Fibroblast of lung (primary cell): Measurements from ENCODE around the gene CCDC127.

ENCODE experiments used
- EZH2 ChIP-seq: IDR thresholded peaks from 2 replicates; pipeline ENCODE4 v1.5.1; 2012; ENCODE audit warnings: low read length, control low read depth, mild to moderate bottlenecking; ENCODE audit errors: missing control alignments
- TF ChIP-seq, protein P1 (sequence below), 2 donors: IDR thresholded peaks in 1 of 2; conservative IDR thresholded peaks in 1 of 2; 1 replicate in 1 of 2; 2 replicates in 1 of 2; pipeline ENCODE4 v1.5.1; 2011 to 2012; ENCODE audit warnings: low read length in 2 of 2, control low read depth in 1 of 2, inconsistent platforms in 1 of 2, low read depth in 1 of 2, mild to moderate bottlenecking in 1 of 2

DNA sequence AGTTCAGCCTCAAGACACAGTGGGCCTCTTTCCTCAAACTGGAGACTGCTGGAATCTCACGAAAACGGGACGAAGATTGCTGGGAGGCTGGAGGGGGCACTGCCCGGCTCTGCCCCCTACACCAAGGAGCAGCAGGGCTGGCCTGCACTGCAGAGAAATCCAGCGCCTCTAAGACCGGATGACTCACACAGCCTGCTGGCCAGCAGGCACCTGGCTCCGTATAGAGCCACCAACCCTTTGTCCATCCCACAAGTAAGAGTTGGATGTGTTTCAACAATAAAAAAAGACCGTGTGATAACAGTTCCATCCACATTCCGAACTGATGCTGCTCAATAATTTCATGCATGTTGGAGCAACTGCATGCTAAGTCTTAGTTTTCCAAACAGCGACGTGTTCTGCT lies 11.5 kb downstream of the CCDC127 start:
- TF ChIP-seq, protein P1, sequence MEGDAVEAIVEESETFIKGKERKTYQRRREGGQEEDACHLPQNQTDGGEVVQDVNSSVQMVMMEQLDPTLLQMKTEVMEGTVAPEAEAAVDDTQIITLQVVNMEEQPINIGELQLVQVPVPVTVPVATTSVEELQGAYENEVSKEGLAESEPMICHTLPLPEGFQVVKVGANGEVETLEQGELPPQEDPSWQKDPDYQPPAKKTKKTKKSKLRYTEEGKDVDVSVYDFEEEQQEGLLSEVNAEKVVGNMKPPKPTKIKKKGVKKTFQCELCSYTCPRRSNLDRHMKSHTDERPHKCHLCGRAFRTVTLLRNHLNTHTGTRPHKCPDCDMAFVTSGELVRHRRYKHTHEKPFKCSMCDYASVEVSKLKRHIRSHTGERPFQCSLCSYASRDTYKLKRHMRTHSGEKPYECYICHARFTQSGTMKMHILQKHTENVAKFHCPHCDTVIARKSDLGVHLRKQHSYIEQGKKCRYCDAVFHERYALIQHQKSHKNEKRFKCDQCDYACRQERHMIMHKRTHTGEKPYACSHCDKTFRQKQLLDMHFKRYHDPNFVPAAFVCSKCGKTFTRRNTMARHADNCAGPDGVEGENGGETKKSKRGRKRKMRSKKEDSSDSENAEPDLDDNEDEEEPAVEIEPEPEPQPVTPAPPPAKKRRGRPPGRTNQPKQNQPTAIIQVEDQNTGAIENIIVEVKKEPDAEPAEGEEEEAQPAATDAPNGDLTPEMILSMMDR (conservative IDR thresholded peaks at IDR 0.05 in 1 of 2, IDR thresholded peaks at IDR 0.05 in 1 of 2; ENCODE audit: low read depth in 1 of 2, low read length in 2 of 2): no peak
- no peak for TF ChIP-seq EZH2
